Activated naive CD8-positive, alpha-beta T cell treated with anti-CD3 and anti-CD28 coated beads, Interleukin-2, amount 10 ng/mL, durations not matched to agents 7 days and 5 days (primary cell): ENCODE data around the gene GALNT16. TPM values are rescaled to one million over a fixed set of nuclear protein-coding genes. Genes with fewer than 3 reads are reported as not detected.

Experiments used
- ATAC-seq: fragments of 150-1000 bp; cut with Tn5 transposase; one replicate; pipeline ENCODE4 v1.10.0; 2021; ENCODE audit warnings: low read depth, moderate library complexity
- POLR2A ChIA-PET: fragments of 350-600 bp; sonication (Branson Sonifier 250); formaldehyde crosslinking; loops from one replicate; lab custom pipeline; 2021; ENCODE audit warnings: antibody characterized with exemption; lab: Charles Lee
- DNase-seq: peaks from one replicate; pipeline ENCODE4 v3.0.0; 2021
- H3K27ac Mint-ChIP-seq: one replicate; pipeline ENCODE4 v1.8.0; 2022; ENCODE audit warnings: mild to moderate bottlenecking, mixed read lengths
- H3K27me3 Mint-ChIP-seq: one replicate; pipeline ENCODE4 v1.8.0; 2022; ENCODE audit warnings: mild to moderate bottlenecking, moderate library complexity, mixed read lengths
- H3K36me3 Mint-ChIP-seq: one replicate; pipeline ENCODE4 v1.8.0; 2021; ENCODE audit warnings: mild to moderate bottlenecking, mixed read lengths
- H3K4me1 Mint-ChIP-seq: one replicate; pipeline ENCODE4 v1.8.0; 2021; ENCODE audit warnings: mixed read lengths
- H3K4me3 Mint-ChIP-seq: one replicate; pipeline ENCODE4 v1.8.0; 2022; ENCODE audit warnings: mild to moderate bottlenecking, moderate library complexity, mixed read lengths
- H3K9me3 Mint-ChIP-seq: one replicate; pipeline ENCODE4 v1.8.0; 2021; ENCODE audit warnings: mixed read lengths
- total RNA-seq, 2 experiments: library from RNA; stranded (reverse); gene quantifications; one replicate each; pipeline ENCODE4 v1.2.3, GENCODE V29; 2021

GALNT16 gene
- total RNA-seq, 2 experiments from 2014 or later = not detected

- ATAC-seq (no peak), DNase-seq (peak; percentile 11)
- POLR2A ChIA-PET = no interaction called here
- Mint-ChIP-seq H3K36me3 (no peaks in the 10 kb centered on the region), H3K9me3 (no peaks in the 10 kb centered on the region), H3K4me1 (no peaks in the 10 kb centered on the region), H3K27ac (no peak overlapping the region), H3K27me3 (peaks cover 2% of the 10 kb centered on the region), H3K4me3 (no peak overlapping the region)
Measured at GRCh38 chr14:69318901-69319475, 59.0 kb downstream of the GALNT16 start.

- POLR2A ChIA-PET = no interaction called here
- Mint-ChIP-seq H3K4me3 (no peak overlapping the region), H3K27ac (no peak overlapping the region), H3K36me3 (no peaks in the 10 kb centered on the region), H3K9me3 (no peaks in the 10 kb centered on the region), H3K27me3 (peaks cover 2% of the 10 kb centered on the region), H3K4me1 (no peaks in the 10 kb centered on the region)
- peak; percentile 13 for DNase-seq
- ATAC-seq = no peak
Measured at GRCh38 chr14:69319911-69320310, 60.0 kb downstream of the GALNT16 start.

GRCh38 chr14:69320581-69321365, 60.8 kb downstream of the GALNT16 start:
- peak; percentile 12 for DNase-seq
- Mint-ChIP-seq H3K36me3 (no peaks in the 10 kb centered on the region), H3K4me3 (no peak overlapping the region), H3K4me1 (no peaks in the 10 kb centered on the region), H3K27me3 (peaks cover 2% of the 10 kb centered on the region), H3K27ac (no peak overlapping the region), H3K9me3 (no peaks in the 10 kb centered on the region)
- POLR2A ChIA-PET = no interaction called here
- no peak for ATAC-seq

GRCh38 chr14:69321601-69322330, 61.8 kb downstream of the GALNT16 start:
- H3K36me3 Mint-ChIP-seq = no peaks in the 10 kb centered on the region
- DNase-seq = peak; percentile 11
- peaks cover 2% of the 10 kb centered on the region for H3K27me3 Mint-ChIP-seq
- no peaks in the 10 kb centered on the region for H3K4me1 Mint-ChIP-seq
- H3K27ac Mint-ChIP-seq = no peak overlapping the region
- no peak overlapping the region for H3K4me3 Mint-ChIP-seq
- no peaks in the 10 kb centered on the region for H3K9me3 Mint-ChIP-seq
- ATAC-seq = no peak
- POLR2A ChIA-PET = no interaction called here

GRCh38 chr14:69323266-69323998, 63.5 kb downstream of the GALNT16 start:
- H3K4me1 Mint-ChIP-seq = no peaks in the 10 kb centered on the region
- H3K27me3 Mint-ChIP-seq = peaks cover 4% of the 10 kb centered on the region
- DNase-seq (peak; percentile 16), ATAC-seq (no peak)
- no peaks in the 10 kb centered on the region for H3K36me3 Mint-ChIP-seq
- POLR2A ChIA-PET = no interaction called here
- H3K4me3 Mint-ChIP-seq = no peak overlapping the region
- no peak overlapping the region for H3K27ac Mint-ChIP-seq
- H3K9me3 Mint-ChIP-seq = no peaks in the 10 kb centered on the region

GRCh38 chr14:69323999-69324282, 64.0 kb downstream of the GALNT16 start:
- no peak overlapping the region for H3K4me3 Mint-ChIP-seq
- POLR2A ChIA-PET = no interaction called here
- no peak overlapping the region for H3K27ac Mint-ChIP-seq
- peak; percentile 11 for DNase-seq
- H3K36me3 Mint-ChIP-seq = no peaks in the 10 kb centered on the region
- H3K27me3 Mint-ChIP-seq = peaks cover 4% of the 10 kb centered on the region
- no peaks in the 10 kb centered on the region for H3K9me3 Mint-ChIP-seq
- no peak for ATAC-seq
- no peaks in the 10 kb centered on the region for H3K4me1 Mint-ChIP-seq

GRCh38 chr14:69324341-69324931, 64.5 kb downstream of the GALNT16 start:
- DNase-seq = peak; percentile 22
- ATAC-seq = no peak
- Mint-ChIP-seq H3K4me3 (no peak overlapping the region), H3K4me1 (no peaks in the 10 kb centered on the region), H3K27me3 (peaks cover 4% of the 10 kb centered on the region), H3K27ac (no peak overlapping the region), H3K36me3 (no peaks in the 10 kb centered on the region), H3K9me3 (no peaks in the 10 kb centered on the region)
- POLR2A ChIA-PET = no interaction called here

GRCh38 chr14:69325086-69325485, 65.1 kb downstream of the GALNT16 start:
- ATAC-seq = no peak
- no peak overlapping the region for H3K27ac Mint-ChIP-seq
- POLR2A ChIA-PET = no interaction called here

GRCh38 chr14:69325646-69326265, 65.8 kb downstream of the GALNT16 start:
- no peak for ATAC-seq
- H3K36me3 Mint-ChIP-seq = no peaks in the 10 kb centered on the region
- H3K4me1 Mint-ChIP-seq = no peaks in the 10 kb centered on the region
- peak; percentile 14 for DNase-seq
- POLR2A ChIA-PET = no interaction called here
- H3K4me3 Mint-ChIP-seq = no peak overlapping the region
- no peak overlapping the region for H3K27ac Mint-ChIP-seq
- no peaks in the 10 kb centered on the region for H3K9me3 Mint-ChIP-seq
- H3K27me3 Mint-ChIP-seq = peaks cover 4% of the 10 kb centered on the region

More at GRCh38 chr14:69325086-69325485, 65.1 kb downstream of the GALNT16 start:
- Mint-ChIP-seq H3K4me3 (no peak overlapping the region), H3K4me1 (no peaks in the 10 kb centered on the region), H3K36me3 (no peaks in the 10 kb centered on the region), H3K27me3 (peaks cover 4% of the 10 kb centered on the region), H3K9me3 (no peaks in the 10 kb centered on the region)
- peak; percentile 5 for DNase-seq

- DNase-seq = peak; percentile 4
Measured at GRCh38 chr14:69326611-69327010, 66.7 kb downstream of the GALNT16 start.

GRCh38 chr14:69327507-69327906, 67.5 kb downstream of the GALNT16 start:
- POLR2A ChIA-PET = no interaction called here
- H3K4me3 Mint-ChIP-seq = no peak overlapping the region
- H3K4me1 Mint-ChIP-seq = no peaks in the 10 kb centered on the region
- H3K36me3 Mint-ChIP-seq = no peaks in the 10 kb centered on the region
- no peaks in the 10 kb centered on the region for H3K9me3 Mint-ChIP-seq
- DNase-seq (peak; percentile 5), ATAC-seq (no peak)
- no peak overlapping the region for H3K27ac Mint-ChIP-seq
- peaks cover 4% of the 10 kb centered on the region for H3K27me3 Mint-ChIP-seq

More at GRCh38 chr14:69326611-69327010, 66.7 kb downstream of the GALNT16 start:
- Mint-ChIP-seq H3K4me3 (no peak overlapping the region), H3K36me3 (no peaks in the 10 kb centered on the region), H3K4me1 (no peaks in the 10 kb centered on the region), H3K27me3 (peaks cover 4% of the 10 kb centered on the region), H3K27ac (no peak overlapping the region), H3K9me3 (no peaks in the 10 kb centered on the region)
- POLR2A ChIA-PET = no interaction called here
- ATAC-seq = no peak

- Mint-ChIP-seq H3K27me3 (peaks cover 5% of the 10 kb centered on the region), H3K27ac (no peak overlapping the region), H3K36me3 (no peaks in the 10 kb centered on the region), H3K4me3 (no peak overlapping the region), H3K4me1 (peaks cover under 1% of the 10 kb centered on the region), H3K9me3 (no peaks in the 10 kb centered on the region)
- peak; percentile 10 for DNase-seq
- no peak for ATAC-seq
- POLR2A ChIA-PET = no interaction called here
Measured at GRCh38 chr14:69328317-69328716, 68.4 kb downstream of the GALNT16 start.

GRCh38 chr14:69328765-69329164, 68.8 kb downstream of the GALNT16 start:
- H3K27me3 Mint-ChIP-seq = peaks cover 7% of the 10 kb centered on the region
- peaks cover 5% of the 10 kb centered on the region for H3K4me1 Mint-ChIP-seq
- no peaks in the 10 kb centered on the region for H3K36me3 Mint-ChIP-seq
- H3K4me3 Mint-ChIP-seq = no peak overlapping the region
- no peak overlapping the region for H3K27ac Mint-ChIP-seq
- no peak for ATAC-seq
- DNase-seq = no peak
- H3K9me3 Mint-ChIP-seq = no peaks in the 10 kb centered on the region
- POLR2A ChIA-PET = no interaction called here
